ENCODE data around the gene GPR39.
"Not testable (repeated sequence)": the region's sequence is repeated elsewhere in the genome, so short reads cannot be mapped to it uniquely, and the experiment has no call there.

GPR39 gene

DNA sequence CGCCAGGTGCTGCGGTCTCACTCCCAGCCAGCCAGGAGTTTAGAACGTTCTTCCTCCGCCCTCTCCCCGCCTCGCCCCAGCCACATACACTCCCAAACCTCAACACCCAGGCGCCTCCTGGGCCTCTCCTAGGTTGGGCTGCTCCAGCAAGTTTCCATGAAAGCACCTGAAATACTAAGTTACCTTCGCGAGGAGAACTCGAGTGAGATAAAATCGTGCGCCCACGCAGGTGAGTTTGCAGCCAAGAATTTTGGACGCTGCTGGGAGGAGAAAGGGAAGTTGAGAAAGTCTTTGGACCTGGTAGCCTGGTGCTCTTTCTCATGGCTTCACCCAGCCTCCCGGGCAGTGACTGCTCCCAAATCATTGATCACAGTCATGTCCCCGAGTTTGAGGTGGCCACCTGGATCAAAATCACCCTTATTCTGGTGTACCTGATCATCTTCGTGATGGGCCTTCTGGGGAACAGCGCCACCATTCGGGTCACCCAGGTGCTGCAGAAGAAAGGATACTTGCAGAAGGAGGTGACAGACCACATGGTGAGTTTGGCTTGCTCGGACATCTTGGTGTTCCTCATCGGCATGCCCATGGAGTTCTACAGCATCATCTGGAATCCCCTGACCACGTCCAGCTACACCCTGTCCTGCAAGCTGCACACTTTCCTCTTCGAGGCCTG lies at the start of gene GPR39:
TSS of gene GPR39 (plus strand) at position 83 of the 673 bp plus-strand sequence.
- DNase-seq, result no peak

DNA sequence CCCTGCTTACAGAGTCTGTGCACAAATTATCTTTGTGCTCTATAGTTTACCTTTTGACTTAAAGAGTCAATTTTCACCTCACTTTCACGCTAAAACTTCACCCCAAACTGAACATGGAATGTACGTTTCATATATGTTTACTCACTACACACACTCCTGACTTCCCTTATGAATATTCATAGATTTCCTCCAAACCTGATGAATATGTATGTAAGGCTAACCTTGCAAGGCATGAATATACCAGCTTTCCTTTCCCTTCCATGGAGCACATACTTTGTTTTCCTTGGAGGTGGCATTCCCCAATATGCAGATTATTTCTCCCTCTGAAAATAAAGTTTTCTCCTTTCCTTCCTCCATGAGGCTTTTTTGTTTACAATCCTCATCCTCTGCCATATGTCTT lies 48.4 kb upstream of the GPR39 start:
- no peak for DNase-seq

DNA sequence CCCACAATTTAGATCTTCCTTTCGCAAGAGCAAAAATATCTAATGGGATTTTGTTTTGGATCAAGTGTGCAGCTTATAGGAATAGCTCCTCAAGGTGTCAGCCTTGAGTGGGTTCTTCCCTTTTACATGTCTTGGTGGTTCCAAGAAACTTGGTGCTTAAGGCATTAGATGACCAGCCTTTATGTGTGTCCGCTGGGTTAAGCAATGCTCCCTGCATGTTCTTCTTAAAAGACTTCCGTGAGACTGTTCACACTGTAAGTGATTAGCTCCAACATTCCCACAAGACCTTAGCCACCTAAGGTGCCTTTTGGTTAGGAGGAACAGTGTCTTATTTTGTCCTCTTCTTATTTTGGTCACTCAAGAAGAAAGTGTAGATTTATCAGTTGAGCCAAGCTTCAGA lies 44.3 kb upstream of the GPR39 start:
- no peak for DNase-seq

- DNase-seq, result no peak
Observed at GRCh38 chr2:132373391-132374135, 43.0 kb upstream of the GPR39 start.

GRCh38 chr2:132374151-132374550 lies 42.5 kb upstream of the GPR39 start:
- DNase-seq, result no peak

DNA sequence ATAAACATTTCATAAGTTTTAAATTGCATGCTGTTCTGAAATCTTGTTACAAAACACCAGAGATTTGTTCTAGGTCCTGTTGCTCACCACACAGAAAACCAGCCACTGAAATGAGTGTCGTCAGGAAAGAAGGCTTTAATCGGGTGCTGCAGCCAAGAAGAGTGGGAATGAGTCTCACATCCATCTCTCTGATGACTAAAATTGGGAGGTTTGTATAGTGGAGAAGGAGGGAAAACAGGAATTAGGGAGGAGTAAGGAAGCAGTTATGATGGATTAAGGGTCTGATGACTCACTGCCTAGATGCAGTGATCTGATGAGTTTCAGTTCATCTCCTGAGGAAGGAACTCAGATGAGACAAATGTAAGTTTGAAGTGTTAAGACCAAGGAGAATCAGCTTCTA lies 42.1 kb upstream of the GPR39 start:
- DNase-seq, result no peak

DNA sequence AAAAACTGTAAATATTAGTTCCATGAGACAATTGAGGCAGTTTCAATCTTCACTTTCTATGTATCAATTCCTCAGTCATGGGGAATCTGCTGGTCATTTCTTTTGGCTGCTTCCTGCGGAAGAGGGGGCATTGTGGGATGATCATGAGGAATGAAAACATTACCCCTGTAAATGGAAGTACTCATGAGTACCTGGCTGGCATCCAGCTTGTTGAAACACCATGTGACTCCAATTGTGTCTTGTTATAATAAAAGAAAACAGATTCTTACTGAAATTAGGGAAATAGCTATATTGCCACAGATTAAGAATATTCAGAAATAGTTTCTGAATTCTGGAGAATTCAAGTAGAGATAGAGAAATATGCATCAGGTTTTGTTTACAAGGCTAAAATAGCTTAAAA lies 41.6 kb upstream of the GPR39 start:
- DNase-seq, result no peak

- no peak for DNase-seq
Observed at GRCh38 chr2:132381376-132381775, 35.2 kb upstream of the GPR39 start.

GRCh38 chr2:132383956-132384355 lies 32.6 kb upstream of the GPR39 start:
- no peak for DNase-seq

GRCh38 chr2:132384491-132385151 lies 32.0 kb upstream of the GPR39 start:
- no peak for DNase-seq

GRCh38 chr2:132387126-132387525 lies 29.5 kb upstream of the GPR39 start:
- DNase-seq, result no peak

DNA sequence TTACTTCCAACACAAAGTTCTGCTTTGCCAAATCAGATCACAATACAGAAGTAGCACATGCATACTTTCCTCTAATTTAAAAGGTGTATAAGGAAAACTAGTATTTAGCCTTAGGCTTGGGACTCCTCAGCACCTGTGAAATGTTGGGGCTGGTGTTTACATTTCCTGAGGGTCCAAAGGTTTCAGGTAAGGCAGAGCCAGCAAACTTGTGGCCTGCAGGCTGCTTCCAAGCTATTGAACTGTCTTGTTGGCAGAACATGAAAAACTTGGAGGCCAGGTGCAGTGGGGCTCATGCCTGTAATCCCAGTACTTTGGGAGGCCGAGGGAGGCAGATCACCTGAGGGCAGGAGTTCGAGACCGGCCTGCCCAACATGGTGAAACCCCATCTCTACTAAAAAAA lies 26.5 kb upstream of the GPR39 start:
- no peak for DNase-seq

GRCh38 chr2:132391378-132391777 lies 25.2 kb upstream of the GPR39 start:
- DNase-seq, result no peak

- DNase-seq, result no peak
Observed at GRCh38 chr2:132392221-132392620, 24.4 kb upstream of the GPR39 start.

DNA sequence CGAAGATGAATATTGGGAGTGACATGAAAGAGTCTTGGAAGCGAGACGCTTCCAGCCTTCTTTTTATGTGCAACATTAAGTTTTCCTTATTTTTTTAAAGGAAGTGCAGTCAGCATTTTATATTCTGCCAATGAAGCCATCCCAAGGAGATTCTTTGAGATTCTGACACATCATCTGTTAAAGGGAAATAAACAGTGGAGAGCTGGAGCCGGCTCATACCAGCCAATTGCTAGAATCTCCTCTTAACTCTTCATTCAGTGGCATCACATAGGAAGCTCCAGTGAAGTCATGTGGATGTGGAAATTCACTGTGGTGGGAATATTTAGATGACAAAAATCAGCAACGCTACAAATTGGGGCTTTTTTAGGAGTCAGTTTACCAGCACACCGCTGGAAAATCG lies 23.7 kb upstream of the GPR39 start:
- DNase-seq, result no peak

DNA sequence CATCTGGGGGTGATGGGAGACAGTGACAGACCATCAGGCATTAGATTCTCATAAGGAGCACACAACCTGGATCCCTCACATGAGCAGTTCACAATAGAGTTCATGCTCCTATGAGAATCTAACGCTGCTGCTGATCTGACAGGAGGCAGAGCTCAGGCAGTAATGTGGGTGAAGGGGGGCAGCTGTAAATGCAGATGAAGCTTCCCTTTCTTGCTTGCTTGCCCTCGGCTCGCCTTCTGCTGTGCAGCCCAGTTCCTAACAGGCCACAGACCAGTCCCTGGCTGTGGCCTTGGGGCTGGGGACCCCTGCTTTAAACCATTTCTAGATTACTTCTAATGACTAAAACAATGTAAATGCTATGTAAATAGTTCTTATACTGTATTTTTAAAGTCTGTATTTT lies 19.6 kb upstream of the GPR39 start:
- DNase-seq, result not testable (repeated sequence)

DNA sequence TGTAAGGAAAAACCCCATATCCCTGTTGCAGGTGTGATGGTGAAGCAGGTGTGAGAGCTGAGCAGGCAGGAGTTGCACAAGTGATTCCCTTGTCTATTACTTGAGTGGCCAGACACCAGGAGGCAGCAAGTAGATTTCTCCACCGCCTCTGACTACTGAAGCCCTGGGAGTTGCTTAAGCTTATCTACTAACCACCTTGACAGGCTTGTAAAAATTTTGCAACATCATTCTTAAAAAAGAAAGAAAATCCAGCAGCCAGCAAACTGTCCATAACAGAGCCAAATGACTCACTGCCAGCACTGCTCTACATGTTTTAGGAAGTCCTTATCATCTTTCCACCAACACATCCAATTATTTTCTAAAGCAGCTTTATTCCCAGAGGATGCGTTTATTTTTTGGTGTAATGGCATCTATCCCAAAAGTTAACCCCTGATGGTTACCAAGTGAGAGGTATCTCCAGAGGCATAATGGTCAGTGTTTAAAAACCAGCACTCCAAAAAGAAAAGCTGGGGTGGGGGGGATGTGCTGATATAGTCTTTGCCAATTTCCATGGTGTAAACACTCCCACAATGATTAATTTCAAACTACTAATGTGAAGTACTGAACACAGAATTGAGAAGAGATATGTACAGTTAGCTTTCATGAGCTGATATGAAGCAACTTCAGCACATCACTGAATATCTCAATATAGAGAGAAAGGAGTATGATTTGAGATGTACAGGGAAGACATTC lies 16.3 kb upstream of the GPR39 start:
- no peak for DNase-seq

GRCh38 chr2:132400901-132401240 lies 15.7 kb upstream of the GPR39 start:
- DNase-seq, result no peak

DNA sequence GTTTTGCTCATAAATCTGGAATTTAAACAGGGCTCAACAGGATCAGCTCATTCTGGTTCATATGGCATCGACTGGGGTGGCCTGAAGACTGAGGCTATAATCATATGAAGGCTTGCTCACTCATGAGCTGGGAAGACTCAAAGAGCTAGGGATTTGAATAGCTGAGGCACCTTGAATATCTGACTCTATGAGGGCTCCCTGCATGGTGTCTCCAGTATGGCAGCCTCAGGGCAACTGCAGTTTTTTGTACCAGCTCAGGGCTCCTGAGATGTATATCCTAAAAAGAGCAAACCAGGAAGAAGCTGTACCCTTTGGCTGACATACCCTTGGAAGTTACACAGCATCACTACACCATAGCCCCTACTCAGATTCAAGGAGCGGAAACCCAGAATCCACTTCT lies 15.3 kb upstream of the GPR39 start:
- DNase-seq, result no peak

- DNase-seq, result peak; percentile 8
Observed at GRCh38 chr2:132403146-132403545, 13.5 kb upstream of the GPR39 start.

DNA sequence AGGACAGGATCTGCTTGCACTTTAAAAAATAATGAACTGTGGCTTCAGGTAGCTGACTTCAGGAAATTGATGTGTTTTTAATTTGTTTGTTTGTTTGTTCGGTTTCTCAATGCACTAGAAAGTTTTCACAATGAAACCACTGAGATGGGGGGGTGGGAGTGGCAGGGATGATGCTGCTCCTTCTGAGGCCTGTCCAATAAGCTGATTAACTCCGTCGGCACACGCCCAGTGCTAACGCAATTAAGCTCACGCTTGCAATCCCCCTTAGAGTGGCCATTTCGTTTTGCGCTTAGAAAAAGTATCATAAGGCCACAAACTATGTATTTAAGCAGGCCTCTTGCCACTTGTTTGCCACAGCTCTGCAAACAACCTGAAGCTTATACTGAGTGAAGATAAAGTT lies 12.5 kb upstream of the GPR39 start:
- no peak for DNase-seq

GRCh38 chr2:132407784-132408183 lies 8.8 kb upstream of the GPR39 start:
- no peak for DNase-seq

DNA sequence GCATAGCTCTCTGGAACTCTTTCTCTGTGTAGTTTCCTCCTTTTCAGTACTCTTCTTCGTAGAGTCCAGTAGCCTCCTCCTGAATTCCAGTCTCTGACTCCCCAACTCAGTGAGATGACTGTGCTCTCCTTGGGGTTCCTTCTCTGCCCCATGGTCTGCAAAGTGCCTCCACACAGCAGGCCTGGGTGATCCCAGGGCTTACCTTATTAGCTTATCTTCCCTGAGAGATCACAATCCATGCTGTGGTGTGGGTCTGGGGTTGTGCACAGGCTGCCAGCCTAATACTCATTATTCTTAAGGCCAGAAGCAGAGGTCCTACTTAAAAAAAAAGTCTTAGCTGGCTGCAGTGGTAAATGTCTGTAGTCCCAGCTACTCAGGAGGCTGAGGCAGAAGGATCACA lies 4.6 kb upstream of the GPR39 start:
- DNase-seq, result no peak

- DNase-seq, result peak; percentile 28
Observed at GRCh38 chr2:132414081-132414480, 2.5 kb upstream of the GPR39 start.

All from NCI-H510A treated with DMSO at 0.1 percent for 48 hours (cell line).